Activated CD4-positive, CD25-positive, alpha-beta regulatory T cell treated with anti-CD3 and anti-CD28 coated beads, Interleukin-2, amount 50 U/mL, for 72 hours (primary cell): Measurements from ENCODE around the gene IZUMO4.

Experiments used
- DNase-seq: peaks from one replicate; pipeline ENCODE4 v3.0.0; 2021

The IZUMO4 gene, protein sequence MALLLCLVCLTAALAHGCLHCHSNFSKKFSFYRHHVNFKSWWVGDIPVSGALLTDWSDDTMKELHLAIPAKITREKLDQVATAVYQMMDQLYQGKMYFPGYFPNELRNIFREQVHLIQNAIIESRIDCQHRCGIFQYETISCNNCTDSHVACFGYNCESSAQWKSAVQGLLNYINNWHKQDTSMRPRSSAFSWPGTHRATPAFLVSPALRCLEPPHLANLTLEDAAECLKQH

DNA sequence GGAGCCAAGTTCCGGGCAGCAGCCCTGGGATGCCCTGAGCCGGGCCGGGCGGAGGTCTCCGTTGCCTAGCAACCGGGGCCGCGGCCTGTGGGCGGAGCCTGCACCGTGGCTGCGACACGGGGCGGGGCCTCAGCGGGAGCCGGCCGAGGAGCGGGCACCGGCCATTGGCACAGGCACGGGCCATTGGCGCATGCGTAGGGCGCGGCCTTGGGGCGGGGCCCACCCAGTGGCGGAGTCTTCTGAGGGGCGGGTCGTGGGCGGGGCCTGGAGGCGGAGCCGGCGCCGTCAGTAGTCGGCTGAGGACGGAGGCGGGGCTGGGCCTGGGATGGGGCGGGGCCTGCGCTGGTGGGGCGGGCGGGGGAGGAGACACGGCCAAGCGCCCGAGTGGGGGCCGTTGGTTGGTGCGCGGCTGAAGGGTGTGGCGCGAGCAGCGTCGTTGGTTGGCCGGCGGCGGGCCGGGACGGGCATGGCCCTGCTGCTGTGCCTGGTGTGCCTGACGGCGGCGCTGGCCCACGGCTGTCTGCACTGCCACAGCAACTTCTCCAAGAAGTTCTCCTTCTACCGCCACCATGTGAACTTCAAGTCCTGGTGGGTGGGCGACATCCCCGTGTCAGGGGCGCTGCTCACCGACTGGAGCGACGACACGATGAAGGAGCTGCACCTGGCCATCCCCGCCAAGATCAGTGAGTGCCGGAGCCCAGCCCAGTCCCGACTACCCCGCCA lies at the start of gene IZUMO4:
Gene IZUMO4, plus strand, starts transcription at position 436 of the 723 bp plus-strand sequence. Its CDS starts 31 bp downstream, at position 467.
- DNase-seq, result peak; percentile 99

DNA sequence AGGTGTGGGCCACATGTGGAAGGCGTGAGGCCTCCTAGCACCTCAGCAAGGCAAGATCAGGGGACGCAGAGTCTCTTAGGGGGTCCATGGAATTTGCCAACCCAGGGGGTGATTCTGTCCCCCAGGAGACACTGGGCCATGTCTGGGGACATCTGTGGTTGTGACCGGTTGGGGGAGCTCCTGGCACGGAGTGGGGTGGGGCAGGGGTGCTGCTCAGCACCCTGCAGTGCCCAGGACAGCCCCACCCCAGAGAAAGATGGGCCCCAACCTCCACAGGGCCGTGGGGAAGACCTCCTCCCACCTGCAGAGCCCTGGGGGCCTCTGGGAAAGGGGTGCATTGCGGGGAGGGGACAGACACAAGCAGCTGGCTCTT lies 49.7 kb upstream of the IZUMO4 start:
- DNase-seq, result no peak

DNA sequence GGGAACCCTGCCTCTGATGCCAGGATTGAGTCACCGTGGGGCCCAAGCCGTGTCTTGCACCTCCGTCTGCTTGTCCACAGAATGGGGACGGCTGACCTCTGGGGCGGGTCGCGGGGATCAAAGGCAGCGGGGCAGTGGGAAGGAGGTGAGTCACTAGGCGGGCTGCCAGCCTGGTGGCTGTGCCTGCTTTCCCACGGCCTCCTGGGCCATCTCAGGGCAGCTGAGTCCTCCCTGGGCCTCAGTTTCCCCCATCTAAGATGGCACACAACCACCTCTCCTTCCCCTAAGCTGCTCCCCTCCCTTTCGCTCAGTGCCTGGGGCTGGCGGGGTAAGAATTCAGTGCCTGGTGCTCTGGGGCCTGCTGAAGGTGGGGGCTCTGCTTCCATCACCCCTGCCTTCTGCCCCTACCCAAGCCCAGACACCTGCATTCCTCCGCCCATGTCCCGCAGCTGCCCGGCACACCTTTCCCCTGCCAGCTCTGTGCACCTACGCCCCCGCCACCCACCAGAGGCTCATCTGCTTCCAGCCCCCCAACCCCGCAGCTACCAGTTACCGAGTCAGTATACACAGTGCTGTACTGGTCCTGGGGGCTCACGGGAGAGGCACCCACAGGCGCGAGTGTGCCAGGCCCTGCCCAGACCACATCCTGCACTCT lies 49.1 kb upstream of the IZUMO4 start:
- DNase-seq, result no peak

DNA sequence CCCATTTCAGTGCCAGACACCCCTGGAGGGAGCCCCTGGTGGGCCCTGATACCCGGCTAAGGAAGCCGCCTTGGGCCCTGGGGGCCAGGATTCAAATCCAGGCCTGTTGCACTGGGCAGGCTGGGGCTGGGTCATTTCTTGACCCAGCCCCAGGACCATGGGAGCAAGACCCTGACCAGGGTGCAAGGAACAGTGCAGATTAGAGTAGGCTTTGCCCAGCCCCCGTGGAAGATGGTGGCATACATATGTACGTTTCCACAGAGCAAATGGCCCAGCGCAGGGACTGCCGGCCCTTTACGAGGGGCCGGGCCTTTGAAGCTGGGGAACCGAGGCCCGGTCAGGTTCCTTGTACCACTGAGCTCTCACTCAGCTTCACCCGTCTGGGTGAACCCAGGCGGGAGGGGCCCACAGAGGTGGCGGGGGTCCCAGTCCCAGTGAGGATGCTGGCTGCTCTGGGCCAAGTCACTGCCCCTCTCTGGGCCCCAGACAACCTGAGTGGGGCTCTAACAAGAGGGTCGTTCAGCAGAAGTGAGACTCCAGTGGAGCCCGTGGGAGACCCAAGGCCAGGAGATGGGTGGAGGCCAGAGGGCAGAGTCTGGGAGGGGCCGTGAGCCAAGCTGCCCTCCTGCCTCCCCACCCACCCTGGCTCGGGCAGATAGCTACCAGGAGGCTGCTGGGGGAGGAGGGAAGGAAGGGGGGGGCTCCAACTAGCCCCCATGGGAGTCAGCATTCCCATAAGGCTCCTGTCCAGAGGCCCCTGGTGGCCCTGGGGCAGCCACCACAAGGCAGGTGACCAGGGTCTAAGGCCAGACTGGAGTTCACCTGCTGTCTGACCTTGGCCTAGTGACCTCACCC lies 48.4 kb upstream of the IZUMO4 start:
- DNase-seq, result no peak

DNA sequence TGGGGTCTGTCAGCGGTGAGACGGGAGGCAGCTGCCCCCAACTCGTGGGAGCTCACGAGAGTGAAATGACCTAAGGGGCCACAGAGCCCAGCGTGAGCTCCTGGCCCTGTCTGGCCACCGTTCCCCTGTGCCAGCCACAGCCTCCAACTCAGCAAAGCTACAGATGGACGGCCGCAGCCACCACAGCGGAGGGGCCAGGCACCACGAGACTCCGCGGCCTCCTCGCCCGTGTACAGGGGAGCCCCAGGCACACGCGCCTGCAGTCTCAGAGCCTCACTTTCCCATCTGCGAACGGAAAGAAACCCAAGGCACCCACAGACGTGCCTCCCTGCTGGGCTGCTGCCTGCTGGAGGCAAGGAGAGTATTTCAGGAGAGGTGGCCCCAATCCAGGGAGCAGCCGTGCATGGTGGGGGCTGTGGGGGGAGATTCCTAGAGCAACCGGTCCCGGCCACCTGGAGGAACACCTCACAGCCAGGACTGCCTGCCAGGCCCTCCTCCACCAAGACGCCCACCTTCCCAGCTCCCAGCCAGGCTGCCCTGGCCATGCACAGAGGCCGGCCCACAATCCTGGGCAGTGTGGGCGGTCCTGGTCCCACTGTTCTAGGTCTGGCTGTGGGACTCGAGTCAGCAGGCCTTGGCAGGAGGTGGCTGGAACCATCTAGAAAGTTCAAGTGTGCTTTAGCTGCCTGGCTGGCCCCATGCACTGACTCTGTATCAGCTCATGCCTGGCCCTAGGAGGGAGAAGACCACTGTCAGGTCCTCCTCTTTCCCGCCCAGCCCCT lies 47.6 kb upstream of the IZUMO4 start:
- no peak for DNase-seq

DNA sequence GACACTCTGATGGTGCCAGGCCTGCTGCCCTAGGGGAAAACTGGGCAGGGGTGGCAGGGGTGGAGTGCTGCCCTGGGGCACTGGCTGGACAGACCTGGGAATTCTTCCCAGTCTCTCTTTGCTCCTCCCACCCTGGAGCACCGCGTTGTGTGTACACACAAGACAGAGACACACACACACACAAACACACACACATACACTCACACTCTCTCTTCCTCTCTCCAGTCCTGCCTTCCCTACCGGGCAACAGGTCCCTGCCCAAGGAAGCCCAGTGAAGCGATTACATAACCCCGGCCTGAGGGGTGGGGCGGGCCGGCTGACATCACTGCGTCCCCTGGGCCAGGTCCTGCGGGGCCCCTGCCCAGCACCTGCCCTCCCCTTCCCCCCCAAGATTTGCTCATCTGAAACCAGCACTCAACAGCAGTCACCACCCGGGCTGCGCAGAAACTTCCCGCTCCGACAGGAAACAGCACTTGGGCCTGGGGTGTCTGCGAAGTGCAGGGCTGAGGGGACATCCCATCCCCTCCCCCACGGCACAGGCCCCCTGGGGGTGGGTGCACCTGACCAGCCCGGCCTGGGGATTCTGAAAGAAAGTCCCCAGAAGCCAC lies 46.9 kb upstream of the IZUMO4 start:
- DNase-seq, result peak; percentile 59

DNA sequence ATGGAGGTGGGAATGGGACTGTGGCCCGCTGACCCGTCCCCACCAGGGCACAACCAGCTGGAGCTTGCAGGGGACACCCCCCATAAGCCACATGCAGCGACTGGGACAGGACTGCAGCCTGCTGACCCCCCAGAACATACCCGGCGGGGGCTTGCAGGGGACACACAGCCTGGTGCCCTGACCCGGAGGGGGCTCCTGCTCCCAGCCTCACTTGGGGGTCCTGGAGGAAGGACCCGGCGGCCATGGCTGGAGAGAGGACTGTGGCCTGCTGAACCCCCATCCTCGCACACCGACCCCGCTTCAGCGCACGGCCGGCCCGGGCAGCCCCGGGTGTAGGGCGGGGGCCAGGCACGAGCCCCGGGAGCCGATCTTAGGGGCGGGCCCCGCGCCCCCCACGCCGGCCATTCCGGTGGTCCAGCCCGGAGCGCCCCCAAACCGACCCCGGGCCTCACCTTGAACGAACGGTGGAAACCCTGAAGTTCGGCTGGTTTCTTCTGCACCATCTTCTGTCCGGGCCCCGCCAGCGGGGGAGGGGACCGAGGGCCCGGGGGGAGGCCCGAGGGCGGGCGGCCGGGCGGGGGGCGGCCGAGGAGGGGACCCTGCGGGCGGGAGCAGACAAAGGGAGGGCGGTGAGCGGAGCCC lies 46.2 kb upstream of the IZUMO4 start:
- no peak for DNase-seq

DNA sequence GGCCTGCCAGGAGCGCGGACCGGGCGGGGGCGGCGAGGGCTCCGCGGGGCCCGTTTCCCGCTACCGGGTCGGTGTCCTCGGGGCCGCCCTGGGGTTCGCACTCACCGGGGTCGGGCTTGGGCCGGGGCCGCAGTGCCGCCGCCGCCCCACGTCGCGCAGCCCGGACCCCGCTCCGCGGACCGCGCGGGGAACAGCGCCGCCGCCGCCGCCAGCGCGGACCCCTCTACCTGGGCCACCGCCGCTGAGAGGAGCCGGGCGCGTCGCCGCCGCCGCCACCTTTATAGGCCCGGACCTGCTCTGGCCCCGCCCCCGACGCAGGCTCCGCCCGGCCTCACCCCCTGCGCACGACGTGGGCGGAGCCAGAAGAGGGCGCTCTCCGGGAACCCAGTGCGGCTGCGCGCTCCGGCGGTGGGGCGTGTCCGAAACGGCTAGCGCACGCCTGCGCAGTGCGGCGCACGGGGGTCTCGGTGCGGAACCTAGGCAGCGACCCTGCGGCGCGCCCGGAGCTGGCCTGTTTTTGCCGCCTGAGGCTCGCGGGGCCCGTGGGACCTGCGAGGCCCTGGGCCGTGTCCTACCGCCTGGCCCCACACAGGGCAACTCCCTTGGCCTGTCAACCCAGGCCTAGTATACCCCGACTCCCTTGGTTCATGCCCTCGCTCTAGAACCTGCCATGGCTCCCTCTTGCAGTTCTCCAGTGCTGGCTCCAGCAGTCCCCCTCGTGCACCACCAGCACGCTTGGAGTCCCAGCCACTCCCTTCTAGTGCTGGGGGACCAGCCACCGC lies 45.5 kb upstream of the IZUMO4 start, which contains the start of gene MKNK2:
Gene MKNK2, minus strand, starts transcription at position 254 of the 782 bp plus-strand sequence. CDS start 393 bp downstream, outside the sequence.
- DNase-seq, result peak; percentile 99

DNA sequence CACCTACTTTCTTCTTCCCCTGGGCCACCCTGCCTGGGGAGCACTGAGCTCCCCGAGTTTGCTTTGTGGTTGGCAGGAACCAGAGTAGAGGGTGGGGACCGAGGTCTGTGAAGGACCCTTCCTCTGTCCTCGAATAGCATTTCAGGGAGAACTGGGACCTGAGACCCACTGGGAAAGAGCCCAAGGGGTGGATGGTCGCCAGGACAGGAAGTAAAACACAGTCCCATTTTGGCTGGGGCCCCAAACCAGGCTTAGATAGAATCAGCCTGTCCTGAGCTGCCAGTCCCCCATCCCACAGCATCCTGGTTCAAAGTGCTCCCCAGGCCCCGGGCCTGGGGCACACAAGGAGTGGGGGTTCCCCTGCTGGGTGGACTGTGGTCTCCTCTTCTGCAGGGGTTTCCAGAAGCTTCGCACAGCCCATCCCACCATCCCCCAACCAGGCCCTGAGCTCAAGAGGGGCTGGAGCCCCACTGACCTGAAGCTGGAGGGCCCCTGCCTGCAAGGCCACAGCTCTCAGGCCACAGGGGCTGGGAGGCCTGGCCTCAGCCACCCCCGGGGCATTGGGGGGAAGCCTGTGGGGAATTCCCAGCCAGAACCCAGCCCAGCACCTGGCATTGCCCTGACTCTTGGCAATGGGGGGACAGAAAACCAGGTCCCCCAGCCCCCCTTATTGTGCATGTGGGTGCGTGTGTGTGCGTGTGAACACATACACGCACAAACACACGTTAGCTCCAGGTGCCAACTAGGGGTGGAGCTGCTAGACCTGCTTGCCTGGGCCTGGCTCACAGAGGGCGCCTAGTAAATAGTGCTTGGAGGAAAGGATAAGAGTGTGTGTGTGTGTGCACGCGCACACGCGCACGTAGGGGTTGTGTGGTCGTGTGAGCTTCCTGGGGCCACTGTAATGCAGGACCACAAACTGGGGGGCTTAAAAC lies 44.7 kb upstream of the IZUMO4 start:
- DNase-seq, result no peak

DNA sequence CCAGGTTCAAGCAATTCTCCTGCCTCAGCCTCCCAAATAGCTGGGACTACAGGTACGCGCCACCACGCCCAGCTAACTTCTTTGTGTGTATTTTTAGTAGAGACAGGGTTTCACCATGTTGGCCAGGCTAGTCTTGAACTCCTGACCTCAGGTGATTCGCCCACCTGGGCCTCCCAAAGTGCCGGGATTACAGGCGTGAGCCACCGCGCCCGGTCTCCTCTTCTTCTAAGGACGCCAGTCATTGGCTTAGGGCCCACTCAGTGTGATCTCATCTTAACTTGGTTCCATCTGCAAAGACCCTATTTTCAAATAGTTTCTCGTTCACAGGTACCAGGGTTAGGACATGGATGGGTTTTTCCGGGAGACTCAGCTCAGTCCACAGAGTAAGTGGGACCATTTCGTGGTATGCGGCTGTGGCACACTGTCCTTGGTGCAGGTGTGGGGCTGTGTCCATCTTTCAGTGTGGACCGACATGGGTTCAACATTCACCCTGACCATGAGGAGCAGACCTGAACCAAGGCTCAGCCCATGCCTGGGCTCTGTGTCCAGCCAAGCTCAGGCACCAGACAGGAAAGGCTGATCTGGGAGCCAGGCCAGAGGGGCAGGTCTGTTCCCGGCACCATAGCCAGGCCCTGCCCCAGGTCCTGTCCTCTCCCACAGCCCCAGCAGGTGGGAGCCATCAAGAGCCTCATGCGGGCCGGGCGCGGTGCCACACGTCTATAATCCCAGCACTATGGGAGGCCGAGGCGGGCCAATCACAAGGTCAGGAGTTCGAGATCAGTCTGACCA lies 42.9 kb upstream of the IZUMO4 start:
- DNase-seq, result no peak

DNA sequence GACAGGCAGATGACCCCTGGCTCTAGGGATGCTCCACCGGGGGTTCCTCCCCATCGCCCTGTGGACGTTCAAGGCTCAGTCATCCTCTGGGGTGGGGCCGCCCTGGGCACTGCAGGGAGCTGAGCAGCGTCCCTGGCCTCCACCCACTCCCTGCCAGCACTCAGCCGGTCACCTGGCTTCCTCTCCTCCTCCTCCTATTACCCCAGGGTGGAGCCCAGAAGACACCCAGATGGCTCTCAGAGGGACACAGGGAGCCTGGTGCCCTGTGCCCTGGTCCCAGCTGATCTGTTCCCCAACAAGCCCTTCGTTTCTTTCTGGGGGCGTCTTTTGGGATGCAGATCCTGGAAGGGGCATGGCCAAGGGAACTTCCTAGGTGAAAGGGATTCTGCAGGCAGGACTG lies 42.0 kb upstream of the IZUMO4 start:
- no peak for DNase-seq

DNA sequence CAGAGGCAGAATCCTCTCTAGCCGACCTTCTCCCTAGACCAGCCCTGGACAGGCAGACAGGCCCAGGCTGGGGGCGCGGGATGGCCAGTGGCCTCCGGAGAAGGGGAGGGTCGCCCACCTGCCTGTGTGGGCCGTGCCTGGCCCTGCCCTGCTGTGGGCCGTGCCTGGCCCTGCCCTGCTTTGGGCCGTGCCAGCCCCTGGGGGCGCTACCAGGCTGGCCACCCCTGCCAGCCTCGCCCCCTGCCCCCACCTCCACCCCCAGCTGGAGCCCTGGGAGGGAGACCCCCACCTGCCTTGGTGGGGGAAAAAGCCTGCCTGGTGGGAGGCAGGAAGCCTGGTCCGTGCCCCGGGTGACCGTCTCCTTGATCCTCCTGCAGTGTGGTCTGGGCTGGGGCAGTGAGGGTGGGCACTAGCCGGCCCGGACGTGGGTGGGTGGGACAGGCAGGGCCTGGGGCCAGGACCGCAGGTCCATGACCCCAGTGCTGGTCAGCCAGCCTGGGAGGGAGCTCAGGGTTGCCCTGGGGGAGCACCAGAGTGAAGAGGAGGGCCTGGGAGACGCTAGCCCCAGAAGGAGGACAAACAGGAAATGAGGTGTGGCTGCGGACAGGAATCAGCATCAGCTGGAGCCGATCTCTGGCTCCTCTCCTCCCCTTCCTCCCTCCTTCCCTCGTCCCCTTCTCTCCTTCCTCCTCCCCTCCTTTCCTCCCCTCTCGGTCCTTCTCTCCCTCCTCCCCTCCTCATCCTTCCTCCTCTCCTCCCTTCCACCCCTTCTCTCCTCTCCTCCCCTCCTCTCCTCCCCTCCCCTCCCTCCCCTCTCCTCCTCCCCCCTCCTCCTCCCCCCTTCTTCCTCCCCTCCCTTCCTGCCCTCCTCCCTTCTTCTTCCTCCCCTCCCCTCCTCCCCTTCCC lies 40.5 kb upstream of the IZUMO4 start:
- no peak for DNase-seq

DNA sequence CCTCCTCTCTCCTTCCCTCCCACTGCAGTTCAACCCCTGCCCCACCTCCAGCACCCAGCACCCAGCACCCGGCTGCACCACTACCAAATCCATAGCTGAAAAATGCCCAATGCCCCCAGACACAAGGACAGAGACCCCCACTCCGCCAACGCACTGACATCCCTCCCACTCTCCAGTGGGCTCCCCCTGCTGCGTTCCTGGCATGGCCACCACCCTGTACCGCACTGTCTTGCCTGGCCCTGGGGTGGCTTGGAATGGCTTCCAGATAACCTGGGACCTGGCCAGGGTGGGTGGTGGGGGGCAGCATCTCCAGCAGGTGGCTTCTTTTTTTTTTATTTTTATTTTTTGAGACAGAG lies 39.9 kb upstream of the IZUMO4 start:
- no peak for DNase-seq

DNA sequence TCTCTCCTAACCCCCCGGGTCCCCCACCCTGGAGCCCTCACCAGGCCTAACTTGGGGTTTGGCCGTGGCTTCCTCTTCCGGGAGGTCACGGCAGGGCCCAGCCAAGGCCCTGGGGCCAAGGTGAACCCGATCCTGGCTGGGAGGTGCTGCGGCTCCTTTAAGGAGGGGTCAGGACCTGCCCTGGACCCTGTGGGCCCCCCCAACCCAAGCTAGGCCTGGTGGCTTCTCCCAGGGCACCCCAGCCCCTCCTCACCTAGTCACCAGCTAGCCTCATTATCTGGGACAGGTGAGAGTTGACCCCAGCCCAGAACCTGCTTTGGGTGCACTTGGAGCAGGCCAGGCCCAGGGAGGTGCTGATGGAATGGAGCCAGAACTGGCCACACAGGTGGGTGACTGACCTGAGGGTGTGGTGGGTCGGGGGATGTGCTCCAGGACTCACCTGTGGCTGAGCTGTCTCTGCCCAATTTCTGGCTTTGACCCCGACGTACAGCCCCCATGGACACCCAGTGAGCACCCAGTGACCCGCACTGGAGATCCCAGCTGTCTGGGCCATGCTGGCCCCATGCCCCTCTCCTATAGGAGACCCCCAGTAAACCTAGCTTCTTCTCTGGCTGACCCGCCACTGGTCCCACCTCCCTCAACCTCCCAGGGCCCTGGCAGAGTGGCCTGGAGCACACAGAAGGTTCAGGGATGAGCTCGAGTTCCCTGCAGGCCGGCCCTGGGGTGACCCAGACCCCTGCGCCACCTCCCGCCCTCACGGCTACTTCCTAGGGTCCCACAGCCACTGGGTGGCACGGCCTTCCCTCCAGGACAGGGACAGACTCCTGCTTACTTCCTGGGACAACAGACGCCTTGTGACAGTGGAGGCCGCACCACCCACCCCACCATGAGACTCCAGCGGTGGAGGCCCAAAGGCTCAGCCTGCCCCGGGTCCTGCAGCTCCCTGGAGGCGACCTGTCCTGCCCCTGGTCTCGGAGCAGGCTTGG lies 38.9 kb upstream of the IZUMO4 start:
- no peak for DNase-seq

DNA sequence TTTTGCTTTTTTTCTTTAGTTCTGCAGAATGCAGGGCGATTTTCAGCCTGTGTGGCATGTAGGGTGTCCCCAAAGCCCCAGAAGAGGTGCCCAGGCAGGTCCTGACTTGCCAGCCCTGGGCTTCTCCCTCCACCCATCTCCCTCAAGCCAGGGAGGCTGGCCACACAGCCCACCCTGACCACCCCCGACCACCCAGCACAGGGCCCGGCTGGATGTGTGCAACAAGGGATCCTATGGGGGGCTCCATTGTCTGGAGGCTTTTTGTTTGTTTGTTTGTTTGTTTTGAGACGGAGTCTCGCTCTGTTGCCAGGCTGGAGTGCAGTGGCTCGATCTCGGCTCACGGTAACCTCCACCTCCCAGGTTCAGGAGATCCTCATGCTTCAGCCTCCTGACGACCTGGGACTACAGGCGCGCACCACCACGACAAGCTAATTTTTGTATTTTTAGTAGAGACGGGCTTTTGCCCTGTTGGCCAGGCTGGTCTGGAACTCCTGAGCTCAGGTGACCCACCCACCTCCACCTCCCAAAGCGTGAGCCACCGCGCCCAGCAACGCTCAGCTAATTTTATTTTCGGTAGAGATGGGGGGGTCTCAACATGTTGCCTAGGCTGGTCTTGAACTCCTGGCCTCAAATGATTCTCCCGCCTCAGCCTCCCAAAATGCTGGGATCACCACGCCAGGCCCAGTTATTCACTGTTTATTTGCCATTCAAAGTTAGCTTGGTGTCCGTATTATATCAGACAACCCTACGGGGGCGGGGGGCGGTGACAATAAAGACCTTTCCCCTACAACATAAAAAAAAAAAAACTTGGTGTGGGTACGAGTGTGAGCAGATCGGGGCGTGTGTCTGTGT lies 37.9 kb upstream of the IZUMO4 start:
- no peak for DNase-seq
